Inferior parietal cortex (tissue), 1 donor: Measurements from ENCODE around the gene SPAG6.
"Not testable (repeated sequence)": the region's sequence is repeated elsewhere in the genome, so short reads cannot be mapped to it uniquely, and the experiment has no call there.

Experiments
- DNase-seq: peaks from one replicate; pipeline ENCODE4 v3.0.0-alpha.2; 2016; ENCODE audit errors: extremely low spot score

Gene SPAG6

DNA sequence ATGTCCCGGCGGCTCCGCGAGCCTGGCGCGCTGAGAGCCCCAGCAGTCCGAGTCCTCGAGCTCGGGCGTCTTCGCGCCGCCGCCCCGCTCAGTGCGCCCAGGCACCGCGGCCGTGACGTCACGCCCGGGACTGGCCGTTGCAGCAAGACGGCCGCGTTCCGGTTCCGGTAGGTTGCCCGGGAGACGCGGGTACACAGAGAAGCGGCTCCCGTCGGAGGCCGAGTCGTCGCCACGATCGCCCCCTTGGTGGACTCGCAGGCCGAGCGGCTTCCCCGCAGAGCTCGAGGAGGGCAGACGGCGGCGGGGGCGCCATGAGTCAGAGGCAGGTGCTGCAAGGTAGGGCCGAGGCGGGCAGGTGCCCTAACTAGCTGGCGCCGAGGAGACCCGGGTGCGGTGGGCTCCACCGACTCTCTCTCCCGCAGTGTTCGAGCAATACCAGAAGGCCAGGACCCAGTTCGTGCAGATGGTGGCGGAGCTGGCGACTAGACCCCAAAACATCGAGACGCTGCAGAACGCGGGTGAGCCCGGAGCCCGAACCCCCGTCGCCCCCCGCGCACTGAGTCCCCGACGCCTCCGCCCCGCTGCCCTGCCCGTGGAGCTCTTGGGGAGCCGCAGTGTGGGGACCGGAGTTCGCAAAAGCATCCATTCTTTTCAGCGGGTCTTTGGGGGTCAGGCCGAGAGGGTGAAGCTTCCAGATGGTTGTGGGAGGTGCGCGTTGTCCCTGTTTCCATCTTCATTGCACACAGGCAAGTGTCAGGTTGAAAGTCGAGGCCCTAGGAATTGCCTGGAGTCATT, at the start of gene SPAG6:
SPAG6 (plus strand) TSS at position 196 of the 795 bp plus-strand sequence; CDS start at position 312, 116 bp downstream.
- no peak for DNase-seq

GRCh38 chr10:22301193-22301592, 44.1 kb upstream of the SPAG6 start:
- no peak for DNase-seq

- no peak for DNase-seq
These were observed 41.8 kb upstream of the SPAG6 start for GRCh38 chr10:22303461-22303860.

- DNase-seq, result no peak
These were observed 39.6 kb upstream of the SPAG6 start for GRCh38 chr10:22305721-22306120.

- DNase-seq, result no peak
These were observed 36.9 kb upstream of the SPAG6 start for GRCh38 chr10:22308390-22308789.

- DNase-seq, result no peak
These were observed 35.9 kb upstream of the SPAG6 start for GRCh38 chr10:22309180-22310000.

GRCh38 chr10:22310012-22310411, 35.3 kb upstream of the SPAG6 start:
- DNase-seq, result not testable (repeated sequence)

- no peak for DNase-seq
These were observed 34.4 kb upstream of the SPAG6 start for GRCh38 chr10:22310928-22311327.

GRCh38 chr10:22314852-22315251, 30.4 kb upstream of the SPAG6 start:
- no peak for DNase-seq

GRCh38 chr10:22315455-22316285, 29.6 kb upstream of the SPAG6 start:
- no peak for DNase-seq

DNA sequence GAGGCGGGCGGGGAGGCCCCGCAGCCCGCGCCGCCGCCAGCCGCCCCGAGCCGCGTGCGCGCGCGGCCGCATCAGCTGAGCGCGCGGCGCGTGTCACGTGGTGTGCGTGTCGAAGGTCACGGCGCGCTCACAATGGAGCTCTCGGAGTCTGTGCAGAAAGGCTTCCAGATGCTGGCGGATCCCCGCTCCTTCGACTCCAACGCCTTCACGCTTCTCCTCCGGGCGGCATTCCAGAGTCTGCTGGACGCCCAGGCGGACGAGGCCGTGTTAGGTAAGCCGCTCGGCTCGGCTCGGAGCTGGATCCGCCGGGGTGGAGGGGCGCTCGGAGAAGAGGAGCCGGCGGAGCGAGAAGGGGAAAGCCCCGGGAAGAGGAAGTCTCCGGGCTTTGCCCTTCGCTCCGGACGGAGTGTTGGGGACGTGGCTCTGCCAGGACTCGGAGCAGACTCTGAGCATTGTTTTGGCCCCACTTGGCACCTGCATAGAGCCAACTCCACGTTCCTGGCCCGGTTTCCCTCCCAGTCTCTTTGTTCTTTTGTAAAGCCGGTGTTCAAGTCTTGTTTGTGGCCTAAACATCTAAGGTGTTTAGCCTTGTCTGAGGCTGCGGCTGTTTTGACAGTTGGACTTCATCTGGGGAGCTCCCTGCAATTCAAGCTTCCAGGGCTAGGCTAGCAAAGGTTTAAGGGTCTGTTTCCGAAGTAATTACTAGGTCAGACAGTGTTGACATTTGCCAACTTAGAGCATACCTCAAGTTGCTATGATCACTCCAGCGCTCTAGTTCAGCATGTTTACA, 28.8 kb upstream of the SPAG6 start, which contains the start of gene COMMD3:
COMMD3 (plus strand) TSS at position 103 of the 790 bp plus-strand sequence; CDS start at position 133, 30 bp downstream.
- DNase-seq, result peak; percentile 92

GRCh38 chr10:22317076-22317370, 28.3 kb upstream of the SPAG6 start:
- no peak for DNase-seq

GRCh38 chr10:22317771-22318565, 27.3 kb upstream of the SPAG6 start:
- DNase-seq, result no peak

GRCh38 chr10:22318772-22319171, 26.5 kb upstream of the SPAG6 start:
- no peak for DNase-seq

DNA sequence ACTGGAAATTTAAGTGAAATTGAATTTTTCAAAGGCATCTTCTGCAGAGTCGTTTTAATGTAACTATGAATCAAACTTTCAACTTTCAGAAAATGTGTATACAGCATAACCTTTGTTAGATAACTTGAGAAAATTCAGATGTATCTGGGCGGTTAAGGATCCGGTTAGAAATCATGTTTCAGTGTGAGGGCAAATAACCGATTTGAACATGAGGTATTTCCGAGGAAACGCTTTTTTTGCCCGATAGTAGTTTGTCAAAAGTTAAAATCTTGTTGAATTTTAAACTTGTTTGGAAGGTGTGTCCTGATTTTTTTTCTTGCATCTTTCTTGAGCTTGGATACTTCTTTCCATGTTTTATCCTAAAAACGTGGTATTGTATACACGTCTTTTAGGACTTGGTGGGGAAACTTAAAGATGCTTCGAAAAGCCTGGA, 25.7 kb upstream of the SPAG6 start:
- no peak for DNase-seq

GRCh38 chr10:22319980-22320558, 25.2 kb upstream of the SPAG6 start:
- no peak for DNase-seq

GRCh38 chr10:22320591-22321155, 24.6 kb upstream of the SPAG6 start, which contains the start of gene BMI1:
Gene BMI1 (plus strand): TSS chr10:22321099. CDS start chr10:22326450, 5,351 bp downstream.
- peak; percentile 59 for DNase-seq

DNA sequence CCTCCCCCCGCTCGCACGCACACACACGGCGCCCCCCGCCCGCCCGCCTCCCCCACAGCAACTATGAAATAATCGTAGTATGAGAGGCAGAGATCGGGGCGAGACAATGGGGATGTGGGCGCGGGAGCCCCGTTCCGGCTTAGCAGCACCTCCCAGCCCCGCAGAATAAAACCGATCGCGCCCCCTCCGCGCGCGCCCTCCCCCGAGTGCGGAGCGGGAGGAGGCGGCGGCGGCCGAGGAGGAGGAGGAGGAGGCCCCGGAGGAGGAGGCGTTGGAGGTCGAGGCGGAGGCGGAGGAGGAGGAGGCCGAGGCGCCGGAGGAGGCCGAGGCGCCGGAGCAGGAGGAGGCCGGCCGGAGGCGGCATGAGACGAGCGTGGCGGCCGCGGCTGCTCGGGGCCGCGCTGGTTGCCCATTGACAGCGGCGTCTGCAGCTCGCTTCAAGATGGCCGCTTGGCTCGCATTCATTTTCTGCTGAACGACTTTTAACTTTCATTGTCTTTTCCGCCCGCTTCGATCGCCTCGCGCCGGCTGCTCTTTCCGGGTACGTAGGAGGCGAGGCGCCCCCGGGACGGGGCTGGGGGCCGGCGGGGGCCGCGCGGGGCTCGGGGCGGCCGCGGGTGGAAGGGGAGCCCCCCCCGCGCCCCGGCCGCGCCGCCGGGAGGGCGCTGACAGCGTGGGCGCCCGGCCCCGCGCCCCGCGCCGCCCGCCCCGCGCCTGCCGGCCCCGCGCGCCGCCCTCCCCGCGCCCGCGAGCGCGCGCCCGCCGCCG, 24.0 kb upstream of the SPAG6 start:
- no peak for DNase-seq
